Measurements from ENCODE around the gene MEN1.
"Not testable (repeated sequence)": the region's sequence is repeated elsewhere in the genome, so short reads cannot be mapped to it uniquely, and the experiment has no call there.

Gene MEN1

DNA sequence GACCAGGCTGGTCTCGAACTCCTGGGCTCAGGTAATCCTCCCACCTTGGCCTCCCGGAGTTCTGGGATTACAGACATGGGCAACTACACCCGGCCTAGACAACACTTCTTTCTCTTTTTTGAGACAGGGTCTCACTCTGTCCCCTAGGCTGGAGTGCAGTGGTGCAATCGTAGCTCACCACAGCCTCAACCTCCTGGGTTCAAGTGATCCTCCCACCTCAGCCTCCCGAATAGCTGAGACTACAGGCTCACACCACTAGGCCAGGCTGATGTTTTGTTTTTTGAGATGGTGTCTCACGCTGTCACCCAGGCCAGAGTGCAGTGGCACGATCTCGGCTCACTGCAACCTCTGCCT, 35.4 kb upstream of the MEN1 start:
- not testable (repeated sequence) for DNase-seq

DNA sequence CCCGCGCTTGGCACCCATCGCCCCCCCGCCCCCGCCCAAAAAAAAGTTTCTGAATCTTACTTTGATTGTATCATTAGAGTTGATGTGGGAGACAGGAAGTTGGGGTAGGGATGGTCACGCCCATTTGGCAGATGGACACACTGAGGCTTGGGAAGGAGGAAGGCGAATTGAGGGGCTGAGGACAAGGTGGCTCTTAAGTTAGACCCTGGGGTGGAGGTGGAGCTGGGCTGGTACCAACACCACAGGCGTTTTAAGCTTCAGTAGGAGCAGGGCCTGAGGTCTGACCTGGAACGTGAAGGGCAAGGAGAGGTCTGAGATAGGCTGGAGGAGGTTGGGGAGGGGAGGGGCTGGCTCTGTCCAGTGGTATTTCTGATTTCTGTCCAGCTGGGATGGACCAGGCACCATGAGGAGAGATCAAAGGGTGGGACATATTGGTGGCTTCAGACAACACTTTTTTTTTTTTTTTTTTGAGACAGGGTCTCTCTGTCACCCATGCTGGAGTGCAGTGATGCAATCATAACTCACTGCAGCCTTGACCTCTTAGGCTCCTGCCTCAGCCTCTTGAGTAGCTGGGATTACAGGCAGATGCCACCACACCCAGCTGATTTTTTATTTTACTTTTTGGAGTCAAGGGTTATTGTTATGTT, 34.9 kb upstream of the MEN1 start:
- DNase-seq, result no peak

DNA sequence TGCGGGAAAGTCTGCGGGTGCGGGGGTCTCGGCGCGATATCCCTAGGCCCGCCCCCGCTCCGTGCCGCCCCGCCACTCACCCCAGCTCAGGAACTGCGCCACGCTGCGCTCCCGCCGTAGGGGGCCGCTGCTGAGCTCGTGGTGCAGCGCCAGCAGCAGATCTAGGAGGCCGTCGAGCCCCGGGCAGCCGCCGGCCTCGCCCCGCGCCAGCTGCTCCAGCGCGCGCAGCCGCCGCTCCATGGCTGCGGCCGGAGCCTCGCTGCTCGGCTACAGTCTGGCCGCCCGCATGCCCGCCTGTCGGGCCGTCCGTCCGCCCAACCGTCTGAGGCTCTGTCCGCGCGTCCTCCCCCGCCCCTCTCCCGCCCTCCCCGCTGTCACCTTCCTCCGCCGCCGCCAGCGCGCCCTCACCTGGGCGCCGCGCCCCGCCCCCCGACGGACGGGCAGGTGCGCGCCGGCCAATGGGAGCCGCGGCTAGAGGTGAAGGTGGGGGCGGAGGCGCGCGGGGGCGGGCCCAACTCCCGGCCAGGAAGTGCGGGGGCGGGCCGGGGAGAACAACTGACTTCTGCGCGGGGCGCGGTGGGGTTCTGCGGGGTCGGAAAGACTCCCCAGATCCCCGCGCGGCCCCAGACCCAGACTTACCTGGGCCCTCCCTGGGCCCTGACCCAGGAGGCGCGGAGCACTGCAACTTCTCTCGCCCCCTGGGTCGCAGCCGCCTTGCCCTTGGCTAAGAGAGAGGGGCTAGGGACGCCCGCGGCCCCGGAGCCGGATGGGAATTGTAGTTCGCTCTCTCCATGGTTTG, 34.2 kb upstream of the MEN1 start, which contains the start of gene CDC42BPG:
TSS of gene CDC42BPG (minus strand) at position 324 of the 799 bp plus-strand sequence. CDS start at position 240, 84 bp downstream.
- DNase-seq, result peak; percentile 49 to 77 (median 62)

DNA sequence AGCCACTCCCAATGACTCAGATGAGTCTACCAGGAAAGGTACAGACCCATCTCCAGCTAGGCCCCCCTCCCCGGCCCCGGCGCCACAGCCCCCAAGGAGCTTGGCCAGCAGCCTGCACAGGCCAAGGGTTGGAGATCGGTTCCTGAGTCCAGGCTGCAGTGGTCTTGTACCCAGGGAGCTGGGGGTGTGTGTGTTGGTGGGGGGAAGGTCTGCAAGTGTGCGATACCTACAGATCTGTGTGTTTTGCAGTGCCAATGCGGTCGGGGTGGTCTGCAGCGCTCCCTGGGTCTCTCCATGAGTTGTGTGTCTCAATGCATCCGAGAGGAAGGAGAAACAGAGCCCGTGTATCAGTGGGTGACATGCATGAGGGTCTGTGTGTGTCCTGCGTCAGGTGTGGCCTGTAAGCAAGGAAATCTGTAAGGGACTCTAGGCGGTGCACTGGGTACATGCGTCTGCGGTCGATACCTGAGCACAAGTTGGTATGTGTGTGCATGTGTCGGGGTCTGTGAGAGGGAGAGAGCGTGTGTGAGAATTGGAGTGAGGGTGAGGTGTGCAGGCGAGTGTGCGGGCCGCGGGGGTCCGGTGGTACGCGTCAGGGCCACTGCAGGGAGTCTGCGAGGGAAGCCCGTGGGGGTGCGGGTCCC, 33.5 kb upstream of the MEN1 start:
- DNase-seq, result no peak

DNA sequence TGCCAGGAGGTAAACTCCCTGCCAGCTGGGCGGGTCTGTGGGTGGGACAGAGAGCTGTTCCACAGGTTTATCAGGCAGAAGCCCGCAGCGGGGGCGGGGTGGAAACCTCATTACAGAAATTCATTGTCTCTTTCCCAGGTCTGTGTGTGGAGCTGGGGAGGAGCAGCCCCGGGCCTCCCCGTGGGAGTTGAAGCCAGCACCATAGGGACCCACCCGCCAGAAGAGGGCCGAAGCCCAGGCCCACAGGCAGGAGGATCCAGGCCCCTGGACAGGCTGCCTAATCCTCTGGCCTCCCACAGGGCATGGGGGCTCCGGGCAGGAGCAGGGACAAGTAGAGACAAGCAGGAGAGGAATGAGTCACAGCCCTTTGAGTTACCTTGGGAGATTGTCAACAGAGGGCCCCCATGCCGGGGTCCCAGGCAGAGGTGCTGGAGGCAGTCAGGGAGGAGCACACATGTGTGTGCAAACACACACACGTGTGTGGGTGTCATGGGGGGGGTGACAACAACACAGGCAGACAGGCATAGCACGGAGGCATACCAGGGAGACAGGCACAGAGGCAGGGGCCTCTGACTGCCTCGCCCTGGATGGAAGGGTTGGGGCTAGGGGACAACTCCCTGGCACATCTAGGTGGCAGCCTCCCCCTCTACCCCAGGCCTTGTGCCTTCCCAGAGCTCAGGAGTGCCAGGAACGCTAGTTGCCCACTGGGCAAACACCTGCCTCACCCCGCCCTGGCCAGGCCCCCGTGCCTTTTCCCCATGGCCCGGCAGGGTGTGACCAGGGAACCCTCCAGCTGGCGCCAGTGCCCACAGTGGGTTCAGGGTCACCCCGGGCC, 32.7 kb upstream of the MEN1 start:
- DNase-seq, result no peak

DNA sequence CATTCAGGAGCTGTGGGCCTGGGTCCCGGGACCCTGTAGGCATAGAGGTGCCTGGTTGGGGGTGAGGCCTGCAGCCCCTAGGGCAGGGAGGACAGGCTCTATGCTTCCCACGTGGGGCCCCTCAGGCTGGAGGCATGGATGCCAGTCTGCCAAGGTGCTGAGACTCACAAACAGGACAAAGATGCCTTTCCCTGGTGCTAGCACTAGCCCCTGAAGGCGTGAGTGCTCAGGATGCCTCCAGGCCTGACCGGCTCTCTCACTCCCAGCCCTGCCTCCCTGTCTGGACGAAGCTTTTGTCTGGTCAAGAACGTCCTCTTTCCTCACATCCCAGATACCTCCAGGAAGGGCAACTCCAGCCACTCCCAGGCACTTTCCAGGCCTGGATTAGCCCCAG, 32.0 kb upstream of the MEN1 start:
- DNase-seq, result no peak

DNA sequence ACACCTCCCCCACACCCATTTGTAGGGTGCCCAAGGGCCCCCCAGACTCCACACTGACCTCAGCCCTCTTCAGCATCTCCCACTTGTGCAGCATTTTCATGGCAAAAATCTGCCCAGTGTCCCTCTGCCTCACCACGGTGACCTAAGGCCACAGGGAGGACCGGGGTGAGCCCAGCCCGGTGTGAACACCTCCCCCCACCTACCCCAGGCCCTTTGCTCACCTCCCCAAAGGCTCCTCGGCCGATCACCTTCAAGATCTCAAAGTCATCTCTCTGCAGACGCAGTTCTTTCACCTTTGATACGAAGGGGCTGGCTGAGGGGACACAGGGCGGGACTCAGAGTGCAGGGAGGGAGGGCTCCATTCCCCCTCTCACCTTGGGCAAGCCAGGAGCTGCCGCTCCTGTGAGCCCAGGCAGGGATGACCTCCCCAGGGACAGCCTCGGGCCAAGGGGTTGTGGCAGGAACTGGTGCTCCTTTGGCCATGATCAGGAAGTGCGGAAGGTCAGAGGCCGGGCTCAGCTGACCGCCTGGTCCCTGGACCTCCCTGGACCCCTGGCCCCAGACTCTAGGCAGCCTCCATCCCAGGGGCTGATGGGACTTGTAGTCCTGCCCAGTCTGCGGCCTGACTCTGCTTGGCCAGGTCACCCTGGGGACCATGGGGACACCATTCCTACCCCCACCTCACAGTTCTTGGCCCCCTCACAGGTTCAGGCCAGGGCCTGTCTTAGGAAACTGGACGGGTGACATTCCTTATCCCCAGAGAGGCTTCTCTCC, 31.4 kb upstream of the MEN1 start:
- no peak for DNase-seq

DNA sequence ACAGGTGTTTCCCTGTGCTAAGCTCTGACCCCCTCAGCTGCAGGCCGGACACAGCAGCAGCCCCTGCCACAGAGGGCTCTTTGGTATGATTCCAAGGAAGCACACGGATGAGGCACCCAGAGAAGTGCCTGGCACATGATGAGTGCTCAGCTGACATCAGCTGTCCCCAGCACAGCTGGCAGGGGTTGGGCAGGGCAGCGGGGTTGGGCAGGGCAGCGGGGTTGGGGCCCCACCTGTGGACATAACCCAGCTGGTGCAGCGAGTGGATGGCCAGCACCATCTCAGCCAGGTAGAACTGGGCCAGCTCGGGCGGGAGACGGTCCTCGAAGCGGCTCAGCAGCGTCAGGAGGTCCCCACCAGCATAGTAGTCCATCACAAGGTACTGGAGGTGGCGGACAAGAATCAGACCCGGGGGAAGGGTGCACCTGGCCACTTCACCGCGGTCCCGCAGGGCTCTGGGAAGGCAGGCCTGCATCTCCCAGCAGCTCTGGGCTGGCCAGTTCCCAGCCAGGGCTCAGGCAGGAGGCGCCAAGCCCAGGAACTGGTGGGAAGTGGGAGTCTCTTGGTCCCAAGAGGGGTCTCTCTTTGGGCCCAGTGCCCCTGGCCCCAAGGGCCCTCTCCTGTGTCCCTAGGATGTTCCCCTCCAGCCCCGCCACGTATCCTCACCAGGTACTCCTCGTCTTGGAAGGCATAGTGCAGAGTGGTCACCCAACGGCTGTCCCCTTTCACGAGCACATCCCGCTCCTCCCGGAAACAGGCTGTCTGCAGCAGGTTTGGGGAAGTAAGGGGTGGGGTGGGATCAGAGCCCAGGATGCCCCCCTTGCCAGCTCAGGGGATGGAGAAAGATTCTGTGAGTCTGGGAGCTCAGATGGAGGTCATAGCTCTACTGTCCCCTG, 29.8 kb upstream of the MEN1 start:
- no peak for DNase-seq

DNA sequence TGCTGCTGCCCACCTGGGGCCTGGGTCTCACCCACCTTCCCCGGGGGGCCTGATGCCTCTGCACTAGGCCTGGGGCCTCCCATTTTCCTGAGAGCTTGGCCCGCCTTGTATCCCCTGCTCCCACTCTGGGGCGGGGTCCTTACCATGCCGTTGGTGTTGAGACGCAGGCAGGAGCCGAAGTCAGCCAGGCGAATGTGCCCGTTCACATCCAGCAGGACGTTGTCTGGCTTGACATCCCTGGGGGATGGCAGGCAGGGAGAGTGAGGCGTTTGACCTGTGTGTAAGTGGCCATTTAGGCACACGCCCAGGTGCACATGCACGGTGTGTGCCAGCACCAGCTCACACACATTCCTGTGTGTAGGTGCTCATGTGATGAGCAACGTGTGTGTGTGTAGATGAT, 29.0 kb upstream of the MEN1 start:
- no peak for DNase-seq

DNA sequence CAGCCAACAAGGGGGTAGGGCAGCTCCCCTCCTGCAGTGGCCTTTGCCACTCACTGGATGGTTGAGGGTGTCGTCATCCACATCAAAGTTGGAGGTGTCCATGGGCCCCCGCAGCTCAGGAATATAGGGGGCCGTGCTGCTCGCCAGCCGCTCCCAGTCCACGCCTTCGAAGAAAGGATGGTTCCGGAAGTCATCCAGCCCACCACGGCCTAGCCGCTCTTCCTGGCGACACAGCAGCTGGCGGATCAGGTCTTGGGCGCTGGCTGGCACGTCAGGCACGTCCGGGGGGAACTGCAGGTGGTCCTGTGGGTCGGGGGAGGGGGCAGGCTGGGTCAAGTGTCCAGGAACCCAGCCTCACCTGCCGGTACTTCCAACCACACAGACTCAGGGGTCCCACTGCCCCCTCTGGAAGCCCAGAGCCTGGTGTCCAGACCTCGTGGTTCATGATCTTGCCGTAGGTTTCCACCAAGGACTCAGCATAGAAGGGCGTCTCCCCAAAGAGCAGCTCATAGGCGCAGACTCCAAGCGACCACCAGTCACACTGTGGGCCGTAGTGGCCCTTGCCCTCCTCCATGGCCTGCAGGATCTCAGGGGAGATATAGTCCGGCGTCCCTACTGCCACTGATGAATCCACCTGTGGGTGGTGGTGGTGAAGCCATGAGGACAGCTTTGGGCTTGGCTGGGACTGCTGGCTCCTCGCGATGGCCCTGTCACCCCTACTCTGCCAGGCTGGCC, 28.4 kb upstream of the MEN1 start:
- DNase-seq, result no peak

DNA sequence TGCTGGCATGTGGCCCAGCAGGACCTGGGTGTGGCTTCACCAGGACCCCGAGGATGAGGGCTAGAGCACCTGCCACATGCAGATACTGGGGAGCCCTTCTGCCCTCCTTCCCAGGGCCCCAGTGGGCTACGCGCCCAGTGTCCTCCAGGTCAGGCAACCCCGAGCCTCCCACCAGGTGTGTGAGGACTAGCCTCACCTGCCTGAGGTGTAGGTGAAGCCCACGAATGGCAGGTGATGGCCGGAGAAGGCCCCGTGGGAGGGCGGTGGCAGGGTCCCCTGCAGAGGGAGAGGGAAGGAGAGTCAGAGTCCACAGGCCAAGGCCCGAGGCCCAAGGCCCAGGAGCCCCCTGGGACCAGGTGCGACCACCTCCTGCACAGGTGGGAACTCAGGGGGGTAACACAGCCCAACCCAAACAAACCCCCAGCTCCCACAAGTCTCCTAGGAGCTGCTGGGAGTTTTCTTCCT, 27.6 kb upstream of the MEN1 start:
- no peak for DNase-seq

DNA sequence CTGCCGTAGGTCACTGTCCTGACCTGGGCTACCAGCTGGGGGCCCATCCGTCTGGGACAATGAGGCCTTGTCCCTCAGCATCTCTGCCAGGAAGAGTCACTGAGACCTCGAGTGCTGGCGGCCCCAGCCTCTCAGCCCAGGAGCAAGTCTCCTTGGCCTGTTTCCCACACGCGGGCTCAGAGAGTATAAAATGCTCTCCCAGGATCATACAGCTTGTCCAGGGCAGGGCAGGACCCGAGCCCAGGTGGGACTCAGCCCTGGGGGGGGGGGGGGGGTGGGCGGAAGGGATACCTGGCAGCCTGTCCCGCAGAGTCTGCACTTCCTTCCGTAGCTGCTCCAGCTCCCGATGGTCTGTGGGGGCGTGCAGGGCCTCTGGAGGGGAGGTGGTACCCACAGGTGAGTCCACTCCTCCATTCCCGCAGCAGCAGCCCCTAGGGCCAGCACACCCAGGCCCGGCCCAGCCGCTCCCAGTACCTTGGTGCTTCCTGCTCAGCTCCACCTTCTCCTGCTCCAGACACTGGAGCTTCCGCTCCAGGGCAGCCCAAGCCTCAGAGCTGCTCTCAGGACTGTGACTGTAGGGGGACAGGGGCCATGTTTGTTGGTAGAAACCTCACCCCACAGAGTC, 26.2 kb upstream of the MEN1 start:
- DNase-seq, result no peak

DNA sequence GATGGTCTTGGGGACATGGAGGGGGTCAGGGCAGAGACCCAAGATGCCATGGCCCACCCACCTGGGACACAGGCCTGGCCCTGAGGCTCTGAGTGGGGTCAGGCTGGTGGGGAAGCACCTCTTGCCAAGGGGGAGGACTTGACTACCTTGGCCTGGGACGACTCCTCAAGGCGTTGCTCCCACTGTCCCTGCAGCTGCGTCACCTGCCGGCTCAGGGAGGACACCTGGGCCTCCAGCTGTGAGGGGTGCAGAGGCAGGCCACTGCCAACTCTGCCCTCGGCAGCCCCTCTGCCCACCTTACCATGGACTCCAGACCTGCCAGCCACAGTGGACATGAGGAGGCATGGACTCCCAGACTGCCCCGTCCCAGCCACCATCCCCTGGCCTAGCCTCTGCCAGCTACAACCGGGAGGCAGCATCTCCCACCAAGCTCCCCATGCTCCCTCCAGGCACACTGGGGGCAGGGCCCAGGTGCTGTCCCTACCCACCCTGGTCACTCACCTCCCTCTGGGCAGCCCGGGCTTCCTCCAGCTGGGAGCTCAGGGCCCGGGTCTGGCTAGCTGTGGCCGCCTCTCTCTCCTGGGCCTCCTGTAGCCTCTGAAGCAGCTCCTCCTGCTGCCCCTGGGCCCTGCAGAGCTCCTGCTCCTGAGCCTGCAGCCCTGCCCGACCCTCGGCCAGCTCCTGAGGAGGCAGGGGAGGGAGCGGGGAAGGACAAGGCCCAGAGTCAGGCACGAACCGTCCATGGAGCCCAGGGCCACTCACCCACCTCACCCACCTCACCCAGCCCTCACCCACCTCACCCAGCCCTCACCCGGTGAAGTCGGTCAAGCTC, 25.5 kb upstream of the MEN1 start:
- no peak for DNase-seq

DNA sequence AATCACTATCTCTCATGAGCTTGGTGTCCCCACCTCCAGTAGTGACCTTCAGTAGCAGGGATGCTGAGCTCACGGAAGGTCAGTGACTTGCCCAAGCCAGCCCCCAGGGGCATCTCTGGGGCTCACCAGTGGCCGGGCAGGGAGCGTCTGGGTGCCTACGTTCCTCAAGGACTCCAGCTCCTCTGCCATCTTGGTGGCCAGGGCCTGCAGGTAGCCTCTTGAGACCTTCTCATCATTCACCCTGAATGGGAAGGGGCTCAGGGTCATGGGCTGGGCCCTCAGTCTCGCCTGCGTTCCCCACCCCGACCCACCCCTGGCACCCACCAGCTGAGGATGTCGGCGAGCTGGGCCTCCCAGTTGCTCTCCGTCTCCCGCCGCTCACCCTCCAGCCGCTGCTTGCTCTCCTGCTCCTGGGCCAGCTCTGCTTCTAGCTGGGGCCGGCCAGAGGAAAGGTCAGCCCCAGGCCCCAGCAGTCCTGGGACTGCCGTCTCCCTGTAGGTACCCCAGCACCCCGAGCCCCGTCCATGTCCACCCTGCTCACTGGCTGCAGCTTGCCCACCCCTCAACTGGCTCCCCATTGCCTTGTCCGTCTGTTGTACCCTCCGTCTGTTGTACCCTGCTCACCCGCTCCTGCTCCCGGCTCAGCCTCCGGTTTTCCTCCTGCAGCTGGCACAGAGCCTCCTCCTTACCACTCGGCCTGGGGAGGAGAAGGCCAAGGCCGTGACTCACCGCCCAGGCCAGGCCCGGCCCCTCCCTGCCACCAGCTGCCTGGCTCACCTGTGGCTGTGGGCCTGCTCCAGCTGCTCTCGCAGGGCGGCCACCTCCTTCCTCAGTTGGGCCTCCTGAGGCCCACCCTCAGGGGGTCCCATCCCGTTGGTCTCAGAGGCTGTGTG, 24.6 kb upstream of the MEN1 start:
- no peak for DNase-seq

DNA sequence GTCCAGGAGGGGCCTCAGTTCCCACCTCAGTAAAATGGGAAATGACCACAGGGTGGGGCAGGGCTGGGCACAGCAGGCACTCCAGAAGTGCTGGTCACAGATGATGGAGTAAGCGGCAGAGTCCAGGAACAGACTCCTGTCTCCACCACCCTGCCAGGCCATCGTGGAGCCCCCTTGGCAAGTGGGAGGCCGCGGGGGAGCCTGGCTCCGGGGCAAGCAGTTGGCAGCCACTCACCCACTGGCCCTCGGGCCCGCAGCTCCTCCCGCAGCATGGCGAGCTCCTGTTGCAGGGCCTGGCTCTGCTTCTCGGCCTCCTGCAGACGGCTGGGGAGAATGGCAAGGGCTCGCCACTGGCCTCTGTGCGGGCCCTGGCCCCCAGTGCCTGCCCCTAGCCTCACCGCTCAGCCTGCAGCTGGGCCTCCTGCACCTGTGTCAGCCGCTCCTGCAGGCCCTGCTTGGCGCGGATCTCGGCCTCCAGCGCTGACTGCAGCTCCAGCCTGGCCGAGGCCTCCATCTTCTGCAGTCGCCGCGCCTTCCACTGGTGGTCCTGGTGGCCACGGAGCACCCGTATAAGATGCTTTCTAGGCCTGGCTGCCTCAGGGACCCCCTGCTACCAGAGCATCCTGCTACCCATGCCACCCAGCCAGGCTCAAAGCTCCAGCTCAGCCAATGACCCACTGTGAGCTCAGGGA, 23.8 kb upstream of the MEN1 start:
- no peak for DNase-seq

DNA sequence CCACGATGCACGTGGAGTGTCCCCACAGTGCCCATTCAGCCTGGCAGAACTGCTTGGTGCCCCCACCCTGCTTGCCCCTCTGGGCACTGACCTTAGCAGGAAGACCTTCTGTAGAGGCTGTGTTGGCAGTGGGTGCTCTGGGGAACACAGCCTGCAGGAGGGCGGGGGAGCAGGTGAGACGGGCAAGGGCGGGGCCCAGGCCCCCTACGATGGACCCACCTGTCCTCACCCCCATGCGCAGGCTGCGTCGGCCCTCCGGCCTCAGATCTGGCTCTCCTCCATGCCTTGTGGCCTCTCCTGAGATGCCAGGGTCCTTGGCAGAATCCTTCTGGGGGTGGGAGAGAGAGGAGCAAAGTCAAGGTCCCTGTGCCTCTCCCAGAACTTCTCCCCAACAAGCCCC, 23.2 kb upstream of the MEN1 start:
- DNase-seq, result no peak

DNA sequence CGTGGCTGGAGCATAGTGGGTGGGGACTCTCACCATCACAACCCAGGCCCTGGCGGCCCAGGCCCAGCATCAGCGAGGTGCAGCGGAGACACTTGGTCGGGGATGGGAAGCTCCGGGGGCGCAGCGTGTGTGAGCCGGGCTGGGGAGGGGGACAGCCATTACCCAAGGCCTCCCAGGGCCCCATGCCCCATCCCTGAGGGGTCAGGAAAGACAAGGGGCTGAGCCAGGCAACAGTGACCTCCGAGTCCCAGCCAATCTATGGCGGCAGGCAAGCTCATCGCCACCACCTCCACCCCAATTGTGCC, 22.8 kb upstream of the MEN1 start:
- DNase-seq, result no peak

All from T-helper 2 cell (primary cell).